NCI-H187 treated with DMSO at 0.1 percent for 48 hours (cell line): Measurements from ENCODE around the gene SELENOP.
"Not testable (repeated sequence)": the region's sequence is repeated elsewhere in the genome, so short reads cannot be mapped to it uniquely, and the experiment has no call there.

Experiments
- DNase-seq: peaks from one replicate; lab custom pipeline; 2025; lab: John Stamatoyannopoulos, UW

The SELENOP gene

GRCh38 chr5:42826757-42827515 lies 15.2 kb upstream of the SELENOP start:
- DNase-seq = no peak

DNA sequence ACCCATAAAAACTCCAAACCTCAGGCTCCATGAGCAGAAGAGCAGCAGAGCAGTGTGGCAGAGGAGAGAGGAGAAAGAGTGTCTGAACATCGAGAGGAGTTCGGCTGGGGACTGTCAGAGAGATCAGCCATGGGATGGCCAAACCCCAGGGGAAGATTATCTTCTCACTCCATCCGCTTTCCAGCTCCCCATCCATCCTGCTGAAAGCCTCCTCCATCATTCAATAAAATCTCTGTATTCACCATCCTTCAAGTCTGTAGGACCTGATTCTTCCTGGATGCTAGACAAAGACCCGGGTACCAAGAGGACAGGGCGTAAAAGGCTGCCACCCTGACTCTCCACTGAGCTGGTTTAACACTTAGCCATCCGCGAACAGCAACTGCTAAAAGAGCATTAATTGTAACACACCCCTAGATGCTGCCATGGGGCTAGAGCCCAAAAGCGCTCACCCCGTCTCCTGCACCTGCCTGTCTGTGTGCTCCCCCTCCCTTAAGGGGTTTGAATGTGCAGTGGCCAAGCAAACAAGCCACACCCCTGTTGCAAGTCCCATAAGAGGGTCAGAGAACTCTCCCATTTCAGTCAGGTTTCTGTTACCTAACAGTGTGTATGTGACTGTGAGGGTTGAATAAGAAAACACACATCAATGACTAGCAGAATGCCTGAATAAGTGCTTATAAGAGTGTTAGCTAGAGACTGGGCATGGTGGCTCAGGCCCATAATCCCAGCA lies 13.9 kb upstream of the SELENOP start:
- DNase-seq = peak; percentile 37

- DNase-seq = no peak
These were observed 12.8 kb upstream of the SELENOP start for GRCh38 chr5:42824347-42824976.

- DNase-seq = no peak
These were observed 10.9 kb upstream of the SELENOP start for GRCh38 chr5:42822548-42822947.

- DNase-seq = no peak
These were observed 8.1 kb upstream of the SELENOP start for GRCh38 chr5:42819745-42820144.

DNA sequence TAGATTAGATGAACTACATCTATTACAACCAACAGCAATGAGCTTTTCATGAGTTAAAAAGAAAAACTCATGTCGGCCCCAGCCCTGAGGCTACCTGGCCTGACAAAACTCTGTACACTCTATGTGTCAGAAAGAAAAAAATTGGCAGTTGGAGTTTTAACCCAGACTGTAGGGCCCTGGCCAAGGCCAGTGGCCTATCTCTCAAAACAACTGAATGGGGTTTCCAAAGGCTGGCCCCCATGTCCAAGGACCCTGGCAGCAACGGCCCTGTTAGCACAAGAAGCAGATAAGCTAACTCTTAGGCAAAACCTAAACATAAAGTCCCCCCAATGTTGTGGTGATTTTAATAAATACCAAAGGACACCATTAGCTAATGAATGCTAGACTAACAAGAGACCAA lies 4.9 kb upstream of the SELENOP start:
- DNase-seq = not testable (repeated sequence)

DNA sequence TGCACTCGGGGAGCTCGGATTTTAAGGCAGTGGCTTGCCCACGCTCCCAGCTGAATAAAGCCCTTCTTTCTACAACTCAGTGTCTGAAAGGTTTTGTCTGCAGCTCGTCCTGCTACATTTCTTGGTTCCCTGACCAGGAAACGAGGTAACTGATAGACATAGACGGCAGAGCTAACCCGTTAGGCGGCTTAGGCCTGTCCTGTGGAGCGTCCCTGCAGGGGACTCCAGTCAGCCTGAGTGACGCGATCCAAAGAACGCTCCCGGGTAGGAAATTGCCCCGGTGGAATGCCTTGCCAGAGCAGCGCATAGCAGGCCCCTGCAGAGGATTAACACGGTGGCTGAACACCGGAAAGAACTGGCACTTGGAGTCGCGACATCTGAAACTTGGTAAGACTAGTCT lies 1.8 kb upstream of the SELENOP start:
- no peak for DNase-seq

DNA sequence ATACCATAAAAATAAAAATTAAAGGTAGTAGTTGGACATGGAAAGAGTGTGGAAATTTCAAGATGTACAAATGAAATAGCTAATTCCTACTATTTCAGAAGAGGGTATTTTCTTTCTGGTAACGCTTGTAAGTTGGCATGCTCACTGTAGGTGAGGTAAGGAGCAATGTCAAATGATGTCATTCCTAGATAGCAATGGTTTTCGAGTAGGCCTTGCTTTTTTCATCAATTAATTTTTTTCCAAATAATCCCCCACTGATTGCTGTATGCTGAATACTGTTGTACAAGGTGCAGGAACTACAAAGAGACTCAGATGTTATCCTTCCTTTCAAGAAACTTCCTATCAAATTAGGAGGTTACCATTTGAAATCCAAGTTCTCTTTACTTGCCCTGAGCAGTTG lies 928 bp upstream of the SELENOP start:
- DNase-seq = no peak

GRCh38 chr5:42810834-42811590 lies 680 bp downstream of the SELENOP start:
- no peak for DNase-seq

- DNase-seq = no peak
These were observed 2.6 kb downstream of the SELENOP start for GRCh38 chr5:42808888-42809611.

- no peak for DNase-seq
These were observed 3.8 kb downstream of the SELENOP start for GRCh38 chr5:42807722-42808447.

DNA sequence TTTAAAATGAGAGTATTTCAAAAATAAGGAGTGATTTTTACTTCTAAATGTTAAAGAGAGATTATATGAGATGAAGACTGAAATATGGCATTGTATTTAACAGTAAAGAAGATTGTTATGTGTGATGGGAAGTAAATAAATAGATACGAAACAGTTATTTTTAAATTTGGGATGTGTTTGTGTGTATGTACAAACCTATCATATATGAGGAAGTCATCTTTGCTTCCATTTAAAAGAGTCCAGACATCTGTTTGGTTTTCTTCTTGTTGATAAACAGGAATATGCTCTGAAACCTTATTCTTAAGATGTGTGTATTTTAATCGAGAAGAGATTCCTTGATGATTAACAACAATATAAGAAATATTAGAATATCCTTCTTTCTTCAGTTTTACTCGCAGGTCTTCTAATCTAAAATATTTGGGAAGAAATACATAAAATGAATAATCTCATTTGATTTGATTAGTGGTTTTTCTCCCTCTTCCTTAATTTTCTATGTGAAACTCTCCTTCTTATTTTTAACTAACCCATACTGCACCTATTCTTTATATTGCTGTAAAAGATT lies 4.9 kb downstream of the SELENOP start:
- DNase-seq = no peak

DNA sequence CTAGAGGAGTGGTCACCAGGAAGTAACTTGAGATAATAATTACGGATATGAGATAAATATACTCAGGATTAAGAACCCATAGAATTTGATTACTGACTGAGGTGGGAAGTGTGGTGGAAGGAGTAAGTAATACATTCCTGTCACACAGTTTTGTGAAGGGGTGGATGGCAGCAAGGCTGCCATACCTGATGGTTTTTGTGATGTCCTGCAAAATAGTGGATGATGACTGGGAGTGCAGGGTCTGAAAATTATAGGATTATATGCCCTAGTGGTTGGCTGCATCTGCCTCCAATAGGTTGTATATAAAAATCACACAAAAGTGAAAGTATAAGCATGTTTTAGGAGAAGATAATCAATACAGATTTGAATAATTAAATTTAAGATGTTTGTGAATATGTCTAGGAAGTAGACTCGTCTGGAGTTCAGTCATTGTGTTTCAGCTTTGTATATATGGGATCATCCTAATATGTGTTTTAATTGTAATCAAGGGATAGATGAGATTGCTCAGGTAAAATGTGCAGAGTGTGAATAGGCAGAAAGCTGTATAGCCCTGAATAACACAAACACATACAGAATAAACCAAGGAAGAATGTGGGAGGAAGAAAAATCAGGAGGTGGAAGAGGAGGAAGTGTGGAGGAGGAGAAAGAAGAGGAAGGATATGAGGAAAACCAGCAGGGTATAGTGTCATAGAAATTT lies 5.5 kb downstream of the SELENOP start:
- no peak for DNase-seq

- no peak for DNase-seq
These were observed 6.9 kb downstream of the SELENOP start for GRCh38 chr5:42804717-42805339.

DNA sequence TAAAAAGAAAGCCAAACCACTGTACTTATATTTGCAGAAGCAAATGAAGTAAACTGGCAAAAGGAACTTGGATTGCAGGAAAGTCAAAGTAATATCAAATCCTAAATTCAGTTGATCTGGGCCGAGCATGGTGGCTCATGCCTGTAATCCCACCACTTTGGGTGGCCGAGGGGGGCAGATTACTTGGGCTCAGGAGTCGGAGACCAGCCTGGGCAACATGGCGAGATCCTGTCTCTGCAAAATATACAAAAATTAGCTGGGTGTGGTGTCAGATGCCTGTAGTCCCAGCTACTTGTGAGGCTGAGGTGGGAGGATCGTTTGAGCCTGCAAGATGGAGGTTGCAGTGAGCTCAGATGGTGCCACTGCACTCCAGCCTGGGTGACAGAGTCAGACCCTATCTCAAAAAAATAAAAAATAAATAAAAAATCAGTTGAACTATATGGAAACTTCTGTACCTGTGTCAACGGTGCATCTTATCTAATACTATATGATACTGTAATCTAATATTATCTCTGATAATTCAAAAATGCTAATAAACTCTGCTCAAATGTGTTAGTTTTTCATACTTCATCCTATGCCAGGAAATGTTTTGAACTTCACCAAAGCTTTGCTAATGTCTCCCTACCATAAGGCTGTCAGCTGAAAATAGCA lies 10.1 kb downstream of the SELENOP start:
- no peak for DNase-seq

GRCh38 chr5:42800748-42801330 lies 10.9 kb downstream of the SELENOP start:
- no peak for DNase-seq

GRCh38 chr5:42799668-42800114 lies 12.0 kb downstream of the SELENOP start:
- DNase-seq = no peak

DNA sequence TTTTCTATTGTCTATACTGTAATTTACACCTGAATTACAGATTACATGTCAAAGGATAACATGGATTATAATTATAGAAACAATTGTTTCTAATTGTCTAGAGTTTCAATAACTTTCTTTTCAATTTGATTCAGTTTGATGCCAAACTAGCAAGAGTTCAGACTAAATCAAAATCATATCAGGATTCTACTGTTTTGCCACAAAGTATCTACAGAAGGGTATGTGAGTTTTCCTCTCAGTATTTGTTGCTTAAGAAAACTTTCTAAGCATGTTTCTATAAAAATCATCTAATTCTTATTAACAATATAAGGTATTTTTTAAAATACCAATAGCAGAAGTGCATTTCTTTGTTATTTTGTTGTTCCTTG lies 12.5 kb downstream of the SELENOP start:
- DNase-seq = no peak
